AG04449 (cell line): ENCODE results near the gene PLEKHA4.

ENCODE experiments used
- CTCF ChIA-PET: fragments of 350-600 bp; formaldehyde crosslinking; extraction: SDS; loops from one replicate; lab custom pipeline; 2021; ENCODE audit warnings: antibody characterized with exemption; lab: Yijun Ruan, JAX
- POLR2A ChIA-PET: fragments of 400-600, 350-600 bp; formaldehyde crosslinking; extraction: SDS; loops from one replicate; lab custom pipeline; 2020; ENCODE audit warnings: antibody characterized with exemption, inconsistent platforms; lab: Yijun Ruan, JAX
- DNase-seq: peaks from one replicate; pipeline ENCODE4 v3.0.0-alpha.2; 2010; ENCODE audit warnings: low read depth, low spot score
- H3K4me3 ChIP-seq: 2 replicates; pipeline ENCODE4 v1.5.1; 2011; ENCODE audit warnings: low read depth, mild to moderate bottlenecking, control low read depth, low read length
- TF ChIP-seq, protein P1 (sequence below): IDR thresholded peaks from one replicate; pipeline ENCODE4 v1.5.1; 2011; ENCODE audit warnings: mild to moderate bottlenecking, moderate library complexity, low read length, control low read depth, inconsistent platforms; ENCODE audit not compliant: insufficient read depth; ENCODE audit errors: missing control alignments

PLEKHA4 gene

DNA sequence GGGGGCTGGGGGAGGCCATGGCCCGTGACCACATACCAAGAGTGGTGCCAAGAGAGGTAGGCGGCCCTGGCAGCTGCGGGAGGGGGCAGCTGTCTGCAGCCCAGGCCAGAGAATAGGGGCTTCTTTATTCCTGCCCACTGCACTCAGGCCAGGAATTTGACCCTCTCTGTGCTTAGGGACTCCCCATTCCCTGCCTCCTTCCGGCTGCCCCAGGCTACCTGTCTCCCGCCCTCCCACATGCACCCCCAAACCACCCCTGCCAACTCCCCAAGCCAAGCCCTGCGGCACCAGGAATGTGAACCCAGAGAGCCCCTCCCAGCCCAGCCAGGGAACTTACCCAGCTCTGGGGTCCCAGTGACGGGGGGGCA lies 687 bp downstream of the PLEKHA4 start:
- POLR2A ChIA-PET, result interaction anchor here (0.7 to 1.8 kb wide), 2 partner anchors 100 to 410 kb away, joined by 3 to 4 read pairs; no protein-coding TSS in a partner anchor
- H3K4me3 ChIP-seq, result peak overlapping the region; percentile 49
- DNase-seq, result no peak
- TF ChIP-seq, protein P1, sequence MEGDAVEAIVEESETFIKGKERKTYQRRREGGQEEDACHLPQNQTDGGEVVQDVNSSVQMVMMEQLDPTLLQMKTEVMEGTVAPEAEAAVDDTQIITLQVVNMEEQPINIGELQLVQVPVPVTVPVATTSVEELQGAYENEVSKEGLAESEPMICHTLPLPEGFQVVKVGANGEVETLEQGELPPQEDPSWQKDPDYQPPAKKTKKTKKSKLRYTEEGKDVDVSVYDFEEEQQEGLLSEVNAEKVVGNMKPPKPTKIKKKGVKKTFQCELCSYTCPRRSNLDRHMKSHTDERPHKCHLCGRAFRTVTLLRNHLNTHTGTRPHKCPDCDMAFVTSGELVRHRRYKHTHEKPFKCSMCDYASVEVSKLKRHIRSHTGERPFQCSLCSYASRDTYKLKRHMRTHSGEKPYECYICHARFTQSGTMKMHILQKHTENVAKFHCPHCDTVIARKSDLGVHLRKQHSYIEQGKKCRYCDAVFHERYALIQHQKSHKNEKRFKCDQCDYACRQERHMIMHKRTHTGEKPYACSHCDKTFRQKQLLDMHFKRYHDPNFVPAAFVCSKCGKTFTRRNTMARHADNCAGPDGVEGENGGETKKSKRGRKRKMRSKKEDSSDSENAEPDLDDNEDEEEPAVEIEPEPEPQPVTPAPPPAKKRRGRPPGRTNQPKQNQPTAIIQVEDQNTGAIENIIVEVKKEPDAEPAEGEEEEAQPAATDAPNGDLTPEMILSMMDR, result no peak
- CTCF ChIA-PET, result interaction anchor here (1.1 to 4.4 kb wide), 6 partner anchors 11 to 103 kb away, joined by 3 to 21 read pairs (median 6); no protein-coding TSS in a partner anchor

DNA sequence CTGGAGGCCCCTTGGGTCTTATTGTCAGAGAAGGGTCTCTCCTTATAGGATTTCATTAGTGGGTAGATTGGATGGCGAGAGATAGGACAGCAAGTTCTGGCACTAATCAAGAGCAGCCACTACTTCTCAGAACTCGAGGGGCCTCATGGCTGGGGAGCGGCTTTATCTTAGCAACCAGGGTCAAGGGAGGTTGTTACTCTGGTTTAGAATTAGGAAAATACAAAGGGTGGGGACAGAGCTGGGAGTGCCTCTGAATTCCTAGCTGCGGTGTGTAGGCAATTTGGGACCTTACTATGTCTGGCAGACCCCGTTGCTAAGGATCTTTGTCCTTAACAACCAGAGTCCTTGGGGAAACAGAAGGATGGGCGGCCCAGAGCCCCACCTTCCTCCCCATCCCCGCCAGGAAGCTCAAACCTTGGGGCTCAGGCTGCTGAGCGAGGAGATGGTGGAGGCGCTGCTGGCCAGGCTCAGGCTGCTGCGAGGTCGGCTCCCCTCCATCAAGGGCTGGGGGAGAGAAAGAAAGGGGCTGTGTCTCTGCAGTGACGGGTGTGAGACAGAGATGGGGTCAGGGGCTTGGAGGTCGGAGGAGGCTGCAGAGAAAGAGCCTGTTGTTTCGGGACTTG lies 1.2 kb downstream of the PLEKHA4 start:
- TF ChIP-seq, protein P1, result no peak
- POLR2A ChIA-PET, result no interaction called here
- no peak for DNase-seq
- H3K4me3 ChIP-seq, result peak overlapping the region; percentile 49
- CTCF ChIA-PET, result interaction anchor here (1.0 to 4.4 kb wide), 7 partner anchors 10 to 103 kb away, joined by 3 to 21 read pairs (median 6); no protein-coding TSS in a partner anchor

DNA sequence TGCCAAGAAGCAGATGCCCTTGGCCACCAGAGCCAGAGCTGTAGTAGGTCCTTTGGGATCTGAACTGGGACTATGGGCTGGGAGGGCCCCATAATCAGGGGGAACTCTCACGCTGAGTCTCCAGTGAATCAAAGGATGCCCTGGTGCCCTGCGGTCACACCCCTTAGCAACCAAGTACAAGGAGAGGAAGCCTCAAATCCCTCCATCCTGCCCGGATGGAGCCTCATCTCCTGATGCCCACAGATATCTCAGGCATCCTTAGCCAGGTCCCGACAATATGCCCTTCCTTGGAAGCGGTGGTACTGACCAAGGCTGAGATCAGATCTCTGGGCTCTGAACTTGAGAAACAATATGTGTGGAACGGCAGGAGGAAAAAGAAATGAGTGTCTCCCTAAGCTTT lies 1.7 kb downstream of the PLEKHA4 start:
- POLR2A ChIA-PET, result no interaction called here
- H3K4me3 ChIP-seq, result no peak overlapping the region; the same call in 1 of the 2 replicates
- DNase-seq, result no peak
- TF ChIP-seq, protein P1, result no peak
- CTCF ChIA-PET, result interaction anchor here (1.0 to 4.4 kb wide), 6 partner anchors 10 to 78 kb away, joined by 3 to 21 read pairs (median 5); no protein-coding TSS in a partner anchor

DNA sequence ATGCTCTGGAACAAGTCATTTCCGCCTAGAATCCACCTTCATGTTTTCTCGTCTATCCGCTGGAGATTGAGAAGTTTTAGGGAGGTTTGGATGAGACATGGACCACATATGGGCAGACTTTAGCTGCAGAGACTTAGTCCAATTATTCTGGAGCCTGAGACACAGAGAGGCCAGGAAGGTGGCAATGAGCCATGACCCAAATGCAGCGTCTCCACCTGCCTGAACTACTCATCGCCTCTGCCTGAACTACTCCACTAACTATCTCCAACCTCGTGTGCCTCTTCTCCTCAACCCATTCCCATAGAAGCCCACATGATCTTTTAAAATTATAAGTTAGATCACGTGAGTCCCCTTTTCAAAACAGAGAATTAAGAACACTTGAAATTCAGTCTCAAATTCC lies 5.6 kb downstream of the PLEKHA4 start:
- CTCF ChIA-PET, result interaction anchor here (2.4 kb wide), 1 partner anchor 21 kb away, joined by 8 read pairs; no protein-coding TSS in a partner anchor
- TF ChIP-seq, protein P1, result no peak
- POLR2A ChIA-PET, result no interaction called here
- H3K4me3 ChIP-seq, result no peak overlapping the region
- DNase-seq, result no peak

DNA sequence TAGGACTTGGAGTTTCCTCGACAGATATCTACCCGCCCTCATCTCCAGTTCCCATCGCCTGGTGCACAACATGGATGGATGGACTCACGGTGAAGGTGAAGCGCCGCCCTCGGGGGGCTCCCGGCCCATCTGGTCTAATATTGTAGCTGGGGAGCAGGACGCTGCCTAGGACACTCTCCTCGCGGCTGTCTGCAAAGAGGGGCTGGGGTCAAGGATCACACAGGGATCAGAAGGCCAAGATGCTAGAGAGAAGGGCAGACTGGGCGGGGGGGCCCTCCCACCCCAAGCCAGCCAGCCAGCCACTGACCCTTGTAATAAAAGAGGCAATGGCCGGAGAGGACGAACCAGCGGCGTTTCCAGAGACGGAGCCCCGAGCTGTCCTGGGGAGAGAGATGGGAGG lies 7.1 kb downstream of the PLEKHA4 start:
- POLR2A ChIA-PET, result no interaction called here
- TF ChIP-seq, protein P1, result no peak
- H3K4me3 ChIP-seq, result no peak overlapping the region
- DNase-seq, result no peak
- CTCF ChIA-PET, result interaction anchor here (2.4 kb wide), 1 partner anchor 19 kb away, joined by 8 read pairs; no protein-coding TSS in a partner anchor
